Measurements from ENCODE around the gene PADI1. TPM values are rescaled to one million over a fixed set of nuclear protein-coding genes. Genes with fewer than 3 reads are reported as not detected.

Gene PADI1
- total and polyA plus RNA-seq, 7 donors, result not detected

- WGBS, 3 donors, result 78 to 89% (median 80%) methylated on average over 8 of the region's 8 CpGs
- ATAC-seq (no peak), DNase-seq (no peak)
- no peak overlapping the region for H3K27ac ChIP-seq
- H3K27me3 ChIP-seq (ENCODE audit: insufficient read depth in 3 of 3, low read length in 2 of 3), result no peaks in the 10 kb centered on the region
- H3K4me1 ChIP-seq, result peaks cover 3% of the 10 kb centered on the region
- intact Hi-C loops (cut with DNase I), result loop anchor here in 1 of 2 donors (10.0 kb wide), 1 partner anchor 276 kb away; no protein-coding TSS in a partner anchor
- H3K36me3 ChIP-seq (ENCODE audit: insufficient read depth in 1 of 2, low read depth in 1 of 2), result no peaks in the 10 kb centered on the region
- TF ChIP-seq, protein P1, sequence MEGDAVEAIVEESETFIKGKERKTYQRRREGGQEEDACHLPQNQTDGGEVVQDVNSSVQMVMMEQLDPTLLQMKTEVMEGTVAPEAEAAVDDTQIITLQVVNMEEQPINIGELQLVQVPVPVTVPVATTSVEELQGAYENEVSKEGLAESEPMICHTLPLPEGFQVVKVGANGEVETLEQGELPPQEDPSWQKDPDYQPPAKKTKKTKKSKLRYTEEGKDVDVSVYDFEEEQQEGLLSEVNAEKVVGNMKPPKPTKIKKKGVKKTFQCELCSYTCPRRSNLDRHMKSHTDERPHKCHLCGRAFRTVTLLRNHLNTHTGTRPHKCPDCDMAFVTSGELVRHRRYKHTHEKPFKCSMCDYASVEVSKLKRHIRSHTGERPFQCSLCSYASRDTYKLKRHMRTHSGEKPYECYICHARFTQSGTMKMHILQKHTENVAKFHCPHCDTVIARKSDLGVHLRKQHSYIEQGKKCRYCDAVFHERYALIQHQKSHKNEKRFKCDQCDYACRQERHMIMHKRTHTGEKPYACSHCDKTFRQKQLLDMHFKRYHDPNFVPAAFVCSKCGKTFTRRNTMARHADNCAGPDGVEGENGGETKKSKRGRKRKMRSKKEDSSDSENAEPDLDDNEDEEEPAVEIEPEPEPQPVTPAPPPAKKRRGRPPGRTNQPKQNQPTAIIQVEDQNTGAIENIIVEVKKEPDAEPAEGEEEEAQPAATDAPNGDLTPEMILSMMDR (IDR thresholded peaks at IDR 0.05), result no peak
- H3K9me3 ChIP-seq, result no peaks in the 10 kb centered on the region
- H3K4me3 ChIP-seq, result no peak overlapping the region
These were observed 25.9 kb downstream of the PADI1 start for GRCh38 chr1:17230671-17231310.

GRCh38 chr1:17232759-17233661 lies 28.1 kb downstream of the PADI1 start:
- WGBS, 3 donors, result 70 to 72% (median 70%) methylated on average over 22 of the region's 22 CpGs
- Histone ChIP-seq H3K9me3 (no peaks in the 10 kb centered on the region), H3K27ac (no peak overlapping the region), H3K36me3 (ENCODE audit: insufficient read depth in 1 of 2, low read depth in 1 of 2) (no peaks in the 10 kb centered on the region), H3K4me1 (peaks cover 3% of the 10 kb centered on the region), H3K27me3 (ENCODE audit: insufficient read depth in 3 of 3, low read length in 2 of 3) (no peaks in the 10 kb centered on the region), H3K4me3 (no peak overlapping the region)
- TF ChIP-seq, protein P1 (IDR thresholded peaks at IDR 0.05), result no peak
- ATAC-seq, result no peak
- intact Hi-C loops (cut with DNase I), result loop anchor here in 1 of 2 donors (10.0 kb wide), 1 partner anchor 278 kb away; no protein-coding TSS in a partner anchor
- no peak for DNase-seq

GRCh38 chr1:17233675-17234320 lies 28.9 kb downstream of the PADI1 start:
- intact Hi-C loops (cut with DNase I), result loop anchor here in 1 of 2 donors (10.0 kb wide), 1 partner anchor 279 kb away; no protein-coding TSS in a partner anchor
- peak; percentile 92 to 97 (median 96) for ATAC-seq
- peaks cover 3% of the 10 kb centered on the region for H3K4me1 ChIP-seq
- peak overlapping the region; percentile 19 for H3K27ac ChIP-seq
- no peaks in the 10 kb centered on the region for H3K9me3 ChIP-seq
- TF ChIP-seq, protein P1 (IDR thresholded peaks at IDR 0.05), result no peak
- H3K27me3 ChIP-seq (ENCODE audit: insufficient read depth in 3 of 3, low read length in 2 of 3), result no peaks in the 10 kb centered on the region
- H3K36me3 ChIP-seq (ENCODE audit: insufficient read depth in 1 of 2, low read depth in 1 of 2), result no peaks in the 10 kb centered on the region
- no peak overlapping the region for H3K4me3 ChIP-seq
- WGBS, 3 donors, result 10 to 22% (median 18%) methylated on average over 6 of the region's 6 CpGs
- peak; percentile 65 to 89 for DNase-seq

- Histone ChIP-seq H3K9me3 (no peaks in the 10 kb centered on the region), H3K4me3 (no peak overlapping the region), H3K36me3 (ENCODE audit: insufficient read depth in 1 of 2, low read depth in 1 of 2) (no peaks in the 10 kb centered on the region), H3K27me3 (ENCODE audit: insufficient read depth in 3 of 3, low read length in 2 of 3) (no peaks in the 10 kb centered on the region), H3K4me1 (peaks cover 3% of the 10 kb centered on the region), H3K27ac (no peak overlapping the region)
- intact Hi-C loops (cut with DNase I), result loop anchor here in 1 of 2 donors (10.0 kb wide), 1 partner anchor 280 kb away; no protein-coding TSS in a partner anchor
- TF ChIP-seq, protein P1 (IDR thresholded peaks at IDR 0.05), result no peak
- 97 to 100% (median 99%) methylated on average over 1 of the region's 1 CpG for WGBS, 3 donors
- no peak for DNase-seq
- no peak for ATAC-seq
These were observed 29.5 kb downstream of the PADI1 start for GRCh38 chr1:17234405-17234804.
